GM18499 (cell line): ENCODE results near the gene OXCT1.
"Not testable (repeated sequence)": the region's sequence is repeated elsewhere in the genome, so short reads cannot be mapped to it uniquely, and the experiment has no call there.

Source experiments
- ATAC-seq: cut with Tn5 transposase; IDR thresholded peaks from one replicate; pipeline ENCODE4 v1.9.1; 2021; ENCODE audit warnings: moderate number of reproducible peaks; ENCODE audit not compliant: insufficient read depth, unreplicated experiment

Gene OXCT1

DNA sequence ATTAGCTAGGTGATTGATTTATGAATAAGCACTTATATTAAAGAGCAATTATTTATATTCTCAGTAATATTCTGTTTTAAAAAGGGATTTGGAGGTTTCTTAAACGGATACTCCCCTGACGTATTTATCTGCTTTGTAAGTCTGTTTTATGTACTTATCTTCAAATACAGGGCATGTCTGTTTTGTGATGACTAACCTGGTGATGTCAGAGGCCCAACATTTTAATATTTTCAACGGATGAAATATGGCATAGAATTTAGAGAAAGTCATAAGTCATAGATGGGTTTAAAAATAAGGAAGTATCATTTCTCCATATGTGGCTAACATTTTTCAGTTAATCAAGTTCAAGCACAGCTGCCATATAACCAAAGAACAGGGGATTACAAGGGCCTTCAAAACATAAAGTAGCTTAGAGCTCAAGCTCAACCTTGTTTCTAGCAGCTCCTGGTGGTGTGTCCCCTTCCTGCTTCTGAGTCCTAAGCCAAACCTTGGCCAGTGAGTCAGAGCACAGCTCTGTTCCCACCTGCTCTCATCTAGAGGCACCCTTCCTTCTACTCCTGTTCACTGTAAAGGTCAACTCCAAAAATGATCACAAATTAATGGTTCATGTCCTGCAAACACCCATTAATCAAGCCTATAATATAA, 131.4 kb downstream of the OXCT1 start:
- no peak for ATAC-seq

DNA sequence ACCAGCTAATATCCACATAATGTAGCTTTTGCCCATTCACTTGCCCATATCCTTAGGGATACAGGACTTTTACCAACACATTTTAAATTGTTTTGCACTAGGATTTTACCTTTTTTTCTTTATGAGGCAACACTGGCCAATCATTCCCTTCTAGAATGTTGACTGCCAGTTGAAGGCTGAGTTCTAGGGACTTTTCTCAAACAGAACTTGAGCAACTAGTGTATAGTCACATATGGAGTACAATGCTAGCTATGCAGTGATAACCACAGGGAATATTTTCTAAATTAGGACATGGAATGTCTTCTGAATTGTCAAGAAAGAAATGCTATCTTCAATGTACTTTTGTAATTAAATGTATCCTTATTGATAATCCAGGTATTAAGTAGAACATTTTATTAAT, 133.6 kb downstream of the OXCT1 start:
- no peak for ATAC-seq

DNA sequence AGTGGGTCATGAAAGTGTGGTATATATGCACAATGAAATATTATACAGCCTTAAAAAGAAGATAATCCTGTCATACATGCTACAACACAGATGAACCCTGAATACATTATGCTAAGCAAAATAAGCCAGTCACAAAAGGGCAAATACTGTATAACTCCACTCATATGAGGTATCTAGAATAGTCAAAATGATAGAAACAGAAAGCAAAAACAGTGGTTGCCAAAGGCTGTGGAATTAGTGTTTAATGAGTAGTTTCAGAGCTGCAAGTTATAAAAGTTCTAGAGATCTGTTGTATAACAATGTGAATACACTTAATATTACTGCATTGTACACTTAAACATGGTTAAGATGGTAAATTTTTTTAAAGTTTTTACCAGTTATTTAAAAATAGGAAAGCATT, 135.0 kb downstream of the OXCT1 start:
- ATAC-seq, result peak; percentile 60

DNA sequence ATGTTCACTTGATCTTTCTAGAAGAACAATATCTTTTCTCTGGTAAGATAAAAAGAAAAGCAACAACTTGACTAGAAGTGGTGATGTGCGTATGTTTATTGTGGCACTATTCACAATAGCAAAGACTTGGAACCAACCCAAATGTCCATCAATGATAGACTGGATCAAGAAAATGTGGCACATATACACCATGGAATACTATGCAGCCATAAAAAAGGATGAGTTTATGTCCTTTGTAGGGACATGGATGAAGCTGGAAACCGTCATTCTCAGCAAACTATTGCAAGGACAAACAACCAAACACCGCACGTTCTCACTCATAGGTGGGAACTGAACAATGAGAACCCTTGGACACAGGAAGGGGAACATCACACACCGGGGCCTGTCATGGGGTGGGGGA, 140.8 kb downstream of the OXCT1 start:
- not testable (repeated sequence) for ATAC-seq

DNA sequence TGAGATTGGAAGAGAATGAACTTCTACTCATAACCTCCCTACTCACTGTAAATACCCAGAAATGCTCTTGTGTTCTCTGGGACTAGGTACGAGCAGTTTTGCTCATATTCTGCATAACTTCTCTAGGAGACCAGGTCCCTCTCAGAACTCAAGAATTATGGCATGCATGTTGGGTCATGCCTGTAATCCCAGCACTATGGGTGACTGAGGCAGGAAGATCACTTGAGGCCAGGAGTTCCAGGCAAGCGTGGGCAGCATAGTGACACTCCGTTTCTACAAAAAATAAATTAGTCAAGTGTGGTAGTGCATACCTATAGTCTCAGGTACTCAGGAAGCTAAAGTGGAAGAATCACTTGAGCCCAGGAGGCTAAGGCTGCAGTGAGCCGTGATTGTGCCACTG, 141.9 kb downstream of the OXCT1 start:
- no peak for ATAC-seq

DNA sequence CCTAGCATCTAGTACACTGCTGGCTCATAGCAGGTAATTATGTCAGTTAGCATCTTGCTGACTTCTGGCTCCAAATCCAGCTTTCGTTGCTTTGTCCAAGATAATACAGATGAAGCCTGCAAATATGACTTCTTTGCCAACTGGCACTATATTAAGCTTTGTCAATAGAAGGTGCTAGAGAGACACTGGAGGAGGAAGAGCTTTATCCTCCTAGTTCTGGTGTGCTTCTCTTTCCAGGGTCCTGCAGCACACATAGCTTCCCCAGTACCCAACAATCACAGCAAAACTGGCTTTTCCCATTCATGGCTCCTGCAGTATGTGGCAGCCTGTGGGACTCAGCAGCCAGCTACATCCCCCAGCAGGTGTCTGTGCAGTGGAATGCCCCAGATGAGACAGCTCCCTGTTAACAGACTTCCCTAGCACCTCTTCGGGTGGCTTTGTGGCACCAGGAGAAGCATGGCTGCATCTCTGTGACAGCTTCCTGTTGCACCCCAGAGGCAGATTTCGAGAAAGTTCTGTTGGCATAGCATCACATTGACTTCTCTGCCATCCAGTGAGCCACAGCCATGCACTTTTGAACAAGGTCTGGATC, 147.8 kb downstream of the OXCT1 start:
- no peak for ATAC-seq

DNA sequence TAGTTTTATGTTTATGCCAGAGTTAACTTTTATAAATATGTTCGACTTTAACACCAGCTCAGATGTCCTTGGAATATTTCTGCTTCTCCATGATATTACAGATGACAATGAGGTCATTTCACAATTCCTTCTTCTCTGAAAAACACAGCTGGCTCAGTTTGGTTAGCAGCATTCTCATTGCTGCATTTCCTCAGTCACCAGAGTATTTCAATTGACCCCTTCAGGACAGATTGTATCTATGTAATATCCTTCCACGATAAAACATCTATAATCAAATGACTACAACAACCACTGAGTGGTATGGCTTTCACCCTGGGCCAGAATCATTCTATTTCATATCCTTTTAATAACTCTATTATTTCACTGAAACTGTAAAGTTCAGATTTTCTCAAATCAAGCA, 148.7 kb downstream of the OXCT1 start:
- no peak for ATAC-seq

DNA sequence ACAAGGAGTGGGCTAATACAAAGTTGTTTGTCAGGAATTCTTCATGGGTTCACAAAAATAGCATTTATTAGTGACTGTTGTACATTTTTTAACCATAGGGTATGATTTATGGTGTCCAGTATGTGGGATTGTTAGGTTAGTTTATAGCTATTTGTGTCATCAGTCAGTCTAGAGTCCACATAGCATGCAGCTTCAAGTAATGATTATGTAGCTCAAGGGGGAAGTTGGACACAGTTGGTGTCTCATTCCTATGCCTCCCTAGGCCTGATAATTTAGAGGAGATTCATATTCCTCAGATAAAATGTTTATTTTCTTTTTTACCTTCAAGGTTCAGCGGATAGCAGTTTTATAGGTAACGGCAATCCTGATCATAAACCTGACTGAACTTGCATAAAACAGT, 153.8 kb downstream of the OXCT1 start:
- ATAC-seq, result no peak

DNA sequence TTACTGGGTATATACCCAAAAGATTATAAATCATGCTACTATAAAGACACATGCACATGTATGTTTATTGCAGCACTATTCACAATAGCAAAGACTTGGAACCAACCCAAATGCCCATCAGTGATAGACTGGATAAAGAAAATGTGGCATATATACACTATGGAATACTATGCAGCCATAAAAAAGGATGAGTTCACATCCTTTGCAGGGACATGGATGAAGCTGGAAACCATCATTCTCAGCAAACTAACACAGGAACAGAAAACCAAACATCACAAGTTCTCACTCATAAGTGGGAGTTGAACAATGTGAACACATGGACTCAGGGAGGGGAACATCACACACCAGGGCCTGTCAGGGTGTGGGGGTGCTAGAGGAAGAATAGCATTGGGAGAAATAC, 155.8 kb downstream of the OXCT1 start:
- not testable (repeated sequence) for ATAC-seq

DNA sequence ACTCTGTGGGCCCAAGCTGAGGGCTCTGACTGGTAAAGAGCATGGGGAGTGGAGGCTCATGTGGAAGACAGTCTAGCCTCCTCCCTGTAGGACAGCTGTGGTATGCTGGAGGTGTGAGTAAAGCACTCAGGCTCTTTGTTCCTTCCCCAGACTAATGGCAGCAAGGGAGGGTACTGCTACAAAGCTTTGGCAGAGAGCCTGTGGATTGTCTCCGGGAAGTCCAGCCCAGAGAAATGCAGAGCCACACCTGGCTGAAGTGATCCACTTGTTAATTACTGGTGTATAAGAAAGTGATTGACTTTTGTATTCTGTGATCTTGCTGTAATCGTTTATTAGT, 161.7 kb downstream of the OXCT1 start:
- no peak for ATAC-seq

DNA sequence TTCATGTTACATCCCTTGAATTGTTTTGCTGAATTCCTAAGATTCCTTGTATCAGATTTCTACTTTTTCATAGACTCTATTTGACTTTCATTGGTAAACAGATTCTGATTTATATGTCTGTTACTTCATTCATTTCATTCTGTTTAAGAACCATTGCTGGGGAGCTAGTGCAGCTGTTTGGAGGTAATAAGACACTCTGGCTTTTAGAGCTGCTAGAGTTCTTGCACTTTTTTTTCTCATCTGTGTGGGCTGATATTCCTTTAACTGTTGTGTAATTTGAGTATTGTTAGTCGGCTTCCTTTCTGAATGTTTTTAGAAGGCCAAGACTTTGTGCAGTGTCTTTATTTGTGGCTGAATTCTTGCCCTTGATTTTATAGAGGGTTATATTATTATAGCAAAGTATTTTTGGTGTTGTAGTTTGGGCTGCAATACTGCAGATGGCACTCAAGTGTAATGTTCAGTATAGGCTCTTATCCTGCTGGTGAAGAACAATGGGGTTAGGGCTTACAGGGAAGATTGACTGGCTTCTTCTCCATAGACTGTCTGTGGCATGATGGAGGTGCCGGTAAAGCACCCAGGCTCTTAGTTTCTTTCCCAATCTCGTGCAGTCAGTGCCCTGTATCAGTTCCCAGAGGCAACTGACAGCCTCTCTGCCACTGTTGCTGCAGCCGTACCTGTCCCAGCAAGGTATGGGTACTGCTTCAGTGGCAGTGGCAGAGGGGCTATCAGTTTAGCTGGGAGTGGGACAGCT, 162.2 kb downstream of the OXCT1 start:
- ATAC-seq, result peak; percentile 92

DNA sequence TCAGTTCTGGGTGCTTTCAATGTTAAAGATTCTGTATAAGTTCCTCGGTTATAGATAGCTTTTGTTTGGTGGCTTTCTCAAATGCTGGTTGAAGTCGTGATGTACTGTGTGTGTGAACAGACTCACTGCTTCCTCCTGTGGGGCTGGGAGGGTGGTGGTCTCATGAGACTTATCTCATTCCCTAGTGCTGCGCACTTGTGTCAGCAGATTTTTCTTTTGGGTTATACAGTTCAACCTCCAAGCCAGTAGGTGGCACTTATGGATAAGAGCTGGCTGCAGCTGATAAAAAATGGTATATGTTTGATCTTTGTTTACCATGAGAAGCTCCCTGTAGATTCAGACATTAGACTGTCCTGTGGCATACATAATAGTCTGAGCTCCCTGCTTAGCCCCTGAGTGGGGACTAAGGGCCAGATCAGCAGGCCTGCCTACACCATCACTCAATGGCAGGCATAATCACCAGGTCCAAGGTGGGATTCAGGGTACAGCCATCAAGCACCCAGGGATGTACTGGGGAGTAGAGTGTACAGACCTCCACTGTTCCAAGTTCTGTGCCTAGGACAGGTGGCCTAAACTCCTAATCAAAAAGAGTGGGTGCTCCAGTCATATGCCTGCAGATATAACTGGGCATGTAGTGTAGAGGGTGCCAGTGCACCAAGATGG, 174.2 kb downstream of the OXCT1 start:
- ATAC-seq, result peak; percentile 59

DNA sequence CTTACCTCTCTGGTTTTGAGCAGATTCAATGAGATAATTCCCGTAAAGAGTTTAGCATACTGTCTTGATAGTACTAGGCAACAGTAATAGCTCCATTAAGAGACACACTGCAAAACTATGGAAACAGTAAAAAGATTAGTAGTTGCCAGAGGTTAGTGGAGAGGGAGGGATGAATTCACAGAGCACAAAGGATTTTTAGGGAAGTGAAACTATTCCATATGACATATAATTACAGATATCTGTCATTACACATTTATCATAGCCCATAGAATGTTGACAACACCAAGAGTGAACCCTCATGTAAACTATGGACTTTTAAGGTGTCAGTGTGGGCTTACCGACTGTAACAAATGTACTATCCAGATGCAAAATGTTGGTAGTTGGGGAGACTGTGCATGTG, 183.5 kb downstream of the OXCT1 start:
- no peak for ATAC-seq

DNA sequence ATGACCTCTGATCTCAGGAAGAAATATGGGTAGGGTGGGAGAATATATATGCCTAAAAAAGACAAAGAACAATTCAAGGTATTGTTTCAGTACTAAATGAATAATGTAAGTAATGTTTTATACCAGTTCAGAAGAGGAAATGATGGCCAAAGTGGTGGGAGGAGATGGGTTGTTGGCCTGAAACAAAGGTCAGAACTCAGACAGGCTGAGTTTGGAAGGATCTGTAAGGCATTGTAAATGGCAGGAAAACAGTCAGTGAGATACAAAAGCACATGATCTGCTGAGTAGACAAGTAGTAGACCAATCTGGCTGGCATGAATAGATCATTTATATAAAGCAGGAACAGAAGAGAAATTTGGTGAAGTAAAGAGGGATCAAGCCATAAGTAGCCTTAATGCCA, 184.0 kb downstream of the OXCT1 start:
- ATAC-seq, result no peak

DNA sequence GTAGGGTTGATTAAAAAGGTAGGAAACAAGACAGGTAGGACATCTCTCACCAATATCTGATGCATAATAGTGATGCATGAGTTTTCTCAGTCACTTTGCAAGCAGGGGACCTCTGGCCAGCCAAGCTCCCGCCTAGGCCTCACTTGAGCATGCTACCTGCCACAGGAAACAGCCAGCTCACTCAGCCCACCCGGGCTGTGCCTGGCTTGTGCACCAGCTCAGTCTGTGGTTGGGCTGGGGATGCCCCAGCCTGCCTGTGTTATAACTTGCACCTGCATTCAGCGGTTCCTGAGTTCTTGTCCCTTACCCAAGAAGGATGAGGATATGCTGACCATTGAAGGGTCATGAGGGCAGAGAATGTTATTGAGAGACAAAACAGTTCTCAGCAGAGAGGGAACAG, 187.0 kb downstream of the OXCT1 start:
- no peak for ATAC-seq

DNA sequence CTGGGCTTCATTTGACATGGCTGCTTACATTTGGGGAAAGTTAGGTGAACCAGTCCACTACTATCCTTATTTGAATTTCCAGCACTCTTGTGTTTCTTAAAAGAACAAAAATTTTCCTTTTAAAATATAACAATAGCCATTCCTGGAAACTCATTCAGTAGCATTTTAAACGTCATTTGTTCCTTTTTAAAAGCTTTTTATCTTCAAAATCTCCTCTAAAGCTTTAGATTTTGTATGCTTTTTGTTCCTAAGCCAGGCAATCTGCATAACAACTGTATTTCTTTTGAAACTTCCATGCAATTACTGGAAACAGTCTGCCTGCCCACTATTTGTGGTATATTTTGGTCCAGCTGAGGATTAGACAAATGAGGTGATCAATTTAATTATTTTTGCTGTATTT, 187.6 kb downstream of the OXCT1 start:
- ATAC-seq, result no peak

DNA sequence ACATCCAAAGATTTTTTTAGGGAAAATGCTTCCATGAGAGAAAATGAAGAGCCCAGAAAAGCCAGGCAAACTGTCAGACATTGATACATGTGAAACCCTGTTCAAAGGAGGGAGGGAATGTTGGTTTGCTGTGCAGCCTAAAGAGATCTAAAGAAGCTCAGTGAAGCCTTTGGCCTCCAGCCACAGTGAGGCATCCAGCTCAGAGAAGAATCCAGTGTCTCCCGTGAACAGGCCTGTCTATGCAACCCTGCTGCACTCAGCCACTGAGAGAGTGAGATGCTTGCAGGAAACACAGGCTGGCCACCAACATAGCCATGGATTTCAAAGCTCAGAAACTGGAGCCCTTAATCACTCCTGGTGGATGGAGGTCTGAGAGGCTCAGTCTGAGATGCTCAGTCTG, 188.4 kb downstream of the OXCT1 start:
- ATAC-seq, result no peak
